ENCODE measurements around the gene SLC6A9.

SLC6A9 gene

DNA sequence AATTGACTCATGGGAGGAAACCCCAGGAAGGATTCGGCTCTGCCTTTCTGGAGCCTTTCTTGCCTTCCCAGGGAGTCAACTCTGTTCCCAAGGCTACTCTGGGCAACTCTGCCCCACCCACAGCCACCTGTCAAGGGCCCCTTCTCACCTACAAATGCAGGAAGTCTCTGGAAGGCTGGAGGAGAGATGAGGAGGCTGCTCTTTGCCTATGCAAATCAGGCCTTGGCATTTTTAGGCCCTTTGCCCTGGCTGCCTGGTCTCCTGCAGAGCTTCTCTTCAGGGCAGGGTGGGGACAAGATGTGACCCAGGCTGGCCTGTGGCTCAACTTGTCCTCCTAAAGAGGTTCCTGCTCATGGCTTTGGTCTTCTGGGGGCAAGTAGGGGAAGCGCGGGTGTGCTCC is 5.4 kb downstream of the SLC6A9 start:
- no peak for DNase-seq

DNA sequence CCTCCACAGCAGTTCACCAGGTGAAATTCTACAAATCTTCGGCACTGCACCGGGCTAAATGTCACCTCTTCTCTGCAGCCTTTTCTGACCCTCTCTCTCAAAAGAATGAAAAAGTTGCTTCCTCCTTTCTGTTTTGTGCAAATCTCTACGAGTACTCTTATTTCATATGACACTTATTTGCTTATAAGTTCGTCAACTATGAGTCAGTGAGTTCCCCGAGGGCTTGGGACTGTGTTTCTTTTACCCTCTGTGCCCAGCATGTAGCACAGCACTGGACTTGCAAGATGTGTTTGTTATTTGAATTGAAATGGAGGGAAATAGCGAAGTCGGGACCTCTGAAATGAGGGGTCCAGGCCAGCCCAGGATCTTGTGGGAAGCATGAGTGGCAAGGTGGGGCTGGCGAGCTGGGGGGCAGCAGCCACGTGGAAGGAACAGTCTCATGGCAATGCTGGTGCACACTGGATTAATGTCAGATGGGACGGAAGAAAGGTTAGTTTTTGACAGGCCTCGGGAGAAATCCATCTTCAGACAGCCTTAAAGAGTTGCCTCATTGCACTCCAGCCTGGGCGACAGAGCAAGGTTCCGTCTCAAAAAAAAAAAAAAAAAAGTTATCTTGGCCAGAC is 6.2 kb downstream of the SLC6A9 start:
- DNase-seq, result no peak

DNA sequence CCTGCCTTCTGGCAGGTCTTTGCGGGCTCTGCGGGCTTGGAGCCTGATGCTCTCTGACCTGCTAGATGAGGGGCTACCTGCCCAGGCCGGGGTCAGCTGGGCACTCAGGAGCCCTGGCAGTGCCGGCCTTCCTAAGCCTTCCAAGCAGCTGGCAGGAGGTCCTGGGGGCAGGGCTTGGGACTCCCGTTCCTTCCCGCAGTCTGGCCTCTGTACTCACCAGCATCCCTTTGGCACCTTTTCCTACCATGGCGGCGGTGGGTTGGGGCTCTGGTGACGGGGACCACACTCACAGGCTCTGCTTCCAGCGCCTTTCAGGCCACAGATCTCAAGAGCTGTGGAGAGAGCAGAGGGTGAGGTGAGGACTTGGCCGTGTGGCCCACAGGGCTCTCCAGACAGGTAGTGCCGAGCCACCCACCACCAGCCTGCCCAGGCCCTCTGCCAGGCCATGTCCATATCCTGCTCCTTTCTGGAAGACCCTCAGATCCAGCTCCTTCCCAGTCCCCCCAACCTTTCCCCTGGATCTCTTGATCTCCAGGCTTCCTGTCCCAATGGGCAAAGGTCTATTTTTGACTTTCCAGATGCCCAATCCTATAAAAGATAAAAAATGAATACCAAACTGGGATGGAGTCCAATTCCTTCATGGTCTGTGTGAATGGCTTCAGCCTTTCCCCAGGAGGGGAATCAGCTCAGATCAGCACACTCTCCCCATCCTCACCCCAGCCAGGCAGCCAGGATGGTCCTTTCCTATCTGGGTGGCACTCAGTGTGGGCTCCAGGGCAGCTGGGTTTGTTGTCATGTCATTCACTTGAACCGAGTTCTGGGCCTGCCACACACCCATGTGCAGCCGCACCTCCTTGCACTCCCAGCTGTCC is 7.0 kb downstream of the SLC6A9 start:
- DNase-seq, result no peak

DNA sequence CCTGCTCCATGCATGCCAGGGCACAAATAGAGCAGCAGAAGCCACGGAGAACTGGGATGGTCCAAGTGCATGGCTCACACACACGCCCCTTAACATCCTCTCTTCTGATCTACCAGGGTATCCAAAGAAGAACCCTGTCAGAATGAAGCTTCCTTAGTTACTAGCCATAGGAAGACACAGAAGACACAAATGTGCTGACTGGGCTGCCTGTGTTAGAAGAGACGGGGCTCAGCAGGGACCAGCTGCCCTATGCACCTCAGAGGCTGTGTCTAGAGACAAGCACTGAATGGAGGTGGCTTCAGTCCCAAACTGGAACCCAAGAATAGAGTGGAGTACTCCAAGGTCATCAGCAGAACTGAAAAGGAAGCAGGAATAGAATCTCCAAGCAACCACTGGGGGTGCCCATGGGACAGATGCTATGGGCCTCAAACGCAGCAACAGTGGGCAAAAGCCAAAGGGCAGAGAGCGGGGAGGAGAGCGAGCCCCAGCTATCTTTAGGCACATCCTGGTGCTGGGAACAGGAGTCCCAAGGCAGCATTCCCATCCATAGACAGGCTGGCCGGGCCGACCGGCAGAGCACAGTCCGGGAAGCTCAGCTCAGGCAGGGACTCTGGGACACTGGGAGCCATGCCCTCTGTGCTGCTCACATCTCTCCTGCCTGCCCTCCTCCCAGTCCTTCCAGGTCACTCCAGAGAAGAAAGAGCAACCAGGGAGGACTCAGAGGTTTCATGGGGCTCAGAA is 9.5 kb downstream of the SLC6A9 start:
- DNase-seq, result no peak

DNA sequence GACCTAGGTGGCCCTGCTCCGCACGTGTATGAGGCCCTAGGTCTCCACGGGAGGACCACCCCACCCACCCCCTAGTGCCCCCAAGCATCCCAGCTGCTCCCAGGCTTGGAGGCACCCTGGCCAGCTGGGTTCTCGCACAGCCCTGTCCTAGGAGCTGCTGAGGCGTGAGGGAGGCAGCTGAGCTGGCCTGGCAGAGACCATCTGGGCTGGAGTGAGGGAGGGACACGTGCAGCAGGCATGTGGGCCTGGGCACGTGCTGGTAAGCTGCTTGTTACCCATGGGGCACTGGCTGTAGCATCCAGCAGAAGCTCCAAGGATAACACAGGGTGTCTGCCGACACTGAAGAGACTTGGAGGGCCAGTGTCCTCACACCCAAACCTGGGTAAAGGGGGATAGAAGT is 10.1 kb downstream of the SLC6A9 start:
- DNase-seq, result no peak

DNA sequence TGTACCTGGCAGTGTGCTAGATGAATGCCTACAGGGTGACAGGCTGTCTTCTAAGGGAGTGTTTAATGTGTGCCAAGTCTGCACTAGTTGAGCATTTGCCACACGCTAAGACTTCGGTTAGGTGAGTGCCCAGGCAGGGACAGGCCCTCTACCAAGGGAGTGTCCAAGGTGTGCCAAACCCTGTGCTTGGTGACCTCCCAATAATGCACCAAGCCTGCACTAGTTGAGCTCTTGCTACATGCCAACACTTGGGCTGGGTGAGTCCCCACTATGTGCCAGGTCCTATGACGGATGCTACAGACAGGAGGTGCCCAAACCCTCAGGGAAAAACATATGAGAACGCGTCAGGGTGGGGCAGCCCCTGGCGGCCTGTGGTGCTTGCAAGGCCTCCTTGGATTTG is 10.8 kb downstream of the SLC6A9 start:
- DNase-seq, result peak; percentile 16

DNA sequence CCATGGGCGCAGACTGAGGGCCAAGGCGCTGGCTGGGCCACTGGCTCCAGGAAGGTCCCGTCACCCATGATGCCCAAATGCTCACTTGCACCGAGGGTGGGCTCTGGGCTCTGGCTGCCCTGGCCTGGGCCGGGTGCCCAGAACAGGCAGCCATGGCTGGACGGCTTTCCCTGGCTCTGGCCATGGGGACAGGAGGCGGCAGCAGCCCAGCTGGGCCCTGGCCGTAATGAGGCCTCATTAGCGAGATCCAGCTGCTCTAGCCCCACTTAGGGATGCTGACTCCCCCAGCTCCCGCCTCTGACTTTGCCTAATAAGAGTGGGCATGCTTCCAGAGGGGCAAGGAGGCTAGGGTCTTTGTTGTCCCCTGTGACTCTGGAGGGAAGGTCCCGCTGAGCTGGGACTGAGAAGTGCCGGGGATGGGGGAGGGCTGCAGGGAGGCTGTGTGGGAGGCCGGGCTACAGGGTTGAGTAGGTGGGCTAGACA is 11.8 kb downstream of the SLC6A9 start:
- DNase-seq, result peak; percentile 13

DNA sequence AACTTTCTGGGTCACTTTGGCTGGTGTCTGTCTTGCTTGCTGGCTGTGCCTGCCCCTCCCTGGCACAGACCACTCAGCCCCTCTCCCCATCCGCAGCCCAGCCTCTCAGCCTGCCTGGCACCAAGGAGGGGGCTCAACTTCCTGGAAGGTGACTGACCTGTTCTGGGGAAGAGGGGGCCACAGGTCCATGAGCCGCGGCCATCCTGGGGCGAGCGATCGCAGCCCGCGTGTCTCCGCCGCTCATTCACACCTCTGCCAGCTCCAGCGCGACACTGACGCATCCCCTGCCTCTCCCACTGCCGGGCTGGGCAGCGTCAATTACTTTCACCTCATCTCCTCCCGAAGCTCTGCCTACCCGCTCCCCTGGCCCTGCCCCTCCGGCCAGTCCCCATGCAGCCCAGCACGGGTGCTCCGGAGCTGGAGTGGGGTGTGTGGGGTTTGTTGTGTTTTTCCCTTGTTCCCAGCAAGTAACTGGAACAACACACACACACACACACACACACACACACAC is 14.3 kb downstream of the SLC6A9 start:
- DNase-seq, result peak; percentile 8

DNA sequence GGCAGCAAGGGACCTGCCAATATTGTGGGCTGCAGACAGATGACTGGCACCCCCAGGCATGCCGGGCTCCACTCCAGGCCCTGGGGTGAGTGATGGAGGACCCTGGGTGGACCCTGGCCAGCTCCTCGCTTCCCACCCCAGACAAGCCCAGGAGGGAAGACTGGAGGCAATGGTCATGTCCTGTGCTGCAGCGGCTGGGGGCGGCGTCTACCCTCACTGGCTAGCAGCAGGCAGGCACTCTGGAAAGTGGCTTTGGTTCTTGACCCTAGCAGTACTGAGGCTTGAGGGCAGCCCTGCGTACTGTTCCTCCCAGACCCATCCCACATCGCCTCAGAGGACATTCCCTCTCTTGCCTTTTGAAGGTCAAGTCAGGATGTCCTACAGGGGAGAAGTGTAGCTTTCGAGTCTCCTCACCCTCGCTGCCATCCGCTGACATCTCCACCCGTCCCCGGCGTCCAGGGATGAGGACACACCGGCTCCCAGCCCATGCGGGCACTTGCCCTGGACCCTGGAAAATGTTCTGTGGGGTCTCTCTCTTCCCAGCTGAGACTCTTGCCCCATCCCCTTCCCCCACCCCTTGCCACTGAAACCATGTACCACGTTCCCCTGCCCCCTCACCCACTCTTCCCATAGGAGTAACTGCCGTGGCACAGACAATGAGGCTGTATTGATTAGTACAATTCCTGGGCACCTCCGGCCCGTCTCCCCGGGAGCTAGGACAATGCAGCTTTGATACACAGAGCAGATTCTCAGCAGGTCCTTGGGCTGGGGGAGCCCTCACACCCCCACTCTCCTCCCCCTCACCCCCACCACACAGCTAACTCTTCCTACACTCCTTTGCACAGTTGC is 15.0 kb downstream of the SLC6A9 start:
- no peak for DNase-seq

DNA sequence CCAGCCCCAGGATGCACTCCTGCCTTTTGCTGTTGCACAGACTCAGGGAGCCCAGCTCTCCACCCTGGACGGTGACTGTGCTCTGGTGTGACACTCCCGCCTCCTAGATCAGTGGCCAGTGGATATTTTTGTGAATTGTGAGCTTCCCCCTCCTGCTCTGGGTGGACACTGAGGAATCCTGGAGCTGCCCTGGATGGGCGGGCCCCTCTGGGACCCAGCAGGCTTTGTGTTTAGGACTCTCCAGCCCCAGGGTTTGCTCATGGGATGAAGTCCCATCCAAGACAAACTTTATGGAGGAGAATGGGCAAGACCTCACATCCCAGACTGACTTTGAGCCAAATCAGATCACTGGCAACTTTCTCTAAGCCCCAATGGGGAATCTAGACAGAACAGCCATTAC is 16.1 kb downstream of the SLC6A9 start:
- no peak for DNase-seq

DNA sequence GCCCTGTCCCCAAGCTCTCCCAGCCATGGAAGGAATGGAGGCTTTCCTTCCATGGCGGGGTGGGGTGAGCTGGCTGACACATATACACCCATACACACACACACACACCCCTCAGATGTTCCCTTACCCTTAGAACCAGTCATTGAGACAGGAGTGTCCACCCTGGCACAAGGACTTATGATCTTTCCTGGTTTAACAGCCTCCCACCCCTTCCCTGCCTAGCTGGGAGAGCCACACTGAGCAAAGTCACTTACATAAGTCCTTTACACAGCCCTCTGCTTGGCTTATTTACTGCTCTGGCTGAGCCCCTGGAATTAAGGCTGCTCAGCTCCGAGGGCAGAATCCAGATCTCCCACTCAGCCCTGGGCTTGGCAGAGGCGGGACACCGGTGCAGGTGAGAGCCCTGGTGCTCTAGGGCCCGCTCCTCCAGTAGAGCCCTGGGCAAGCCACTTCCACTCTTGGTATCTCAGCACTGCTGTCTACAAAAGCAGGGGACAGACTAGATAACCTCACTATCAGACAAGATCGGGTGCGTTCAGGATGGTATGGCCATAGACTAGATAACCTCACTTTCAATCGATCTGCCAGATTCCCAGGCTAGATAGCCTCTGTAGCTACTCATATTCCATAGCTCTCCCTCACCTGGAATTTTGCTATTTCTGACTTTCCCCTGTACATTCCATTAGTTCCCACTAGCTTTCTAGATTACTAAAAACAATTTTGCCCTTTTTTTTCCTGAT is 16.7 kb downstream of the SLC6A9 start:
- no peak for DNase-seq

DNA sequence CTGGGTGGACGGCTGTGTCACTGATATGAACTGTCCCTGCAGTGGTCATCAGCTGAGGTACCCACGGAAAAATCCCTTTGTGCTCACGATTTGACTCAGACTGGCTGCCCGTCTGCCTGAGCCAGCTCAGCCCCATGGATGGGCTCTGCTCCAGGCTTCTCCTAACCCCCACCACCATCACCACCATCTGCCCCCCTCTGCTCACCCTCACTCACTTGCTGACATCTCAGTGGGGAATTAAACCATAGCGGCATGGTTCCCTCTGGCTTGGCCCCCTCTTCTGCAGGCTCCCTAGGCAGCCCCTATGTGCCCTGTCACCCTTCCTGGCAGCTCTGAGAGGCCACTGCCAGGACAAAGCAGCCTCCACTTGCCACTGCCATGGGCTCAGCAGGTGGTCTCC is 17.3 kb downstream of the SLC6A9 start:
- no peak for DNase-seq

DNA sequence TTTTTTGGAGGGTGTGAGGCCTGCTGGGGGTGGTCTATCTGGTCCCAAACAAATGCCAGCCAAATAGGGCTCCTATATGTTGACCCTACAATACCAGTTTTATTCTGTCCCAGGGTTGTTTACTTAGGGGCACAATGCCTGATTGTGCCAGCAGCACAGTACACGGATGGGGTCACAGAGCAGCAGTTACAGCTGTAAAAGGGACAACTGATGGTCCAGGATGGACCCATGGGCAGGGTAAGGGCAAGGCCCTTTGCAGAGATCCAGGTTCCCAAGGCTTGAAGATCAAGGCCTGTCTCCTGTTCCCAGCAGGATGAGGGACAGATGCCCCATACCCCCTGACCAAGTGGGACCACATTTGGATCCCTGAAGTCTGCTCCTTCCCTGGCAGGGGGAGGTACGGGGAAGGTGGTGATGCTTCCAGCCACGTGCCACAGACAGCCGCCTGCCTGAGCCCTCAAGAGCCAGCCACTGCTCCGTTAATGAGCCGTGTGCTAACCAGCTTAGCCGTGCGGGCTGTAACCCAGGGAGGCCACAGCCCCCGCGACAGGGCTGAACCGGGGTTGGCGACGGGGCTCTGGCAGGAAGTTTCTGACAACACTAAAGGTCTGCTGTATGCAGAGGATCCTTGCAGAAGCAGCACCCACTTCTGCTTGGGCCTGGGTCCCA is 18.2 kb downstream of the SLC6A9 start:
- DNase-seq, result no peak

DNA sequence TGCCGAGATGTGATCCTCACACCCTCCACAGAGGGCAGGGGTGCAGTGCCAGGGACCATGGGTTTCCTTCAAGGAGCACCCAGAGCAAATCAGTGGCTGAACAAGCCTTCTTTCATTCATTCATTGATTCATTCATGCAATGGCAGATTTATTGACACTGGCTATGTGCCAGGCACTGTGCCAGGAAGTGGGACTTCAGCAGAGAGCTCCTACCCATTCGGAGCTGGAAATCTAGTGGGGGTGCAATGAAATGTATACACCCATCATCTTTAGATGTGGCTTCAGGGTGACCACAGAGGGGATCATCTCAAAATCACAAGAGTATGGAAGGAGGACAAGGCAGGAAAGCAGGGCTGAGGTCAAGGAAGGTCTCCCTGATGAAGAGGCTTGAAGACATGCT is 18.9 kb downstream of the SLC6A9 start:
- DNase-seq, result no peak

DNA sequence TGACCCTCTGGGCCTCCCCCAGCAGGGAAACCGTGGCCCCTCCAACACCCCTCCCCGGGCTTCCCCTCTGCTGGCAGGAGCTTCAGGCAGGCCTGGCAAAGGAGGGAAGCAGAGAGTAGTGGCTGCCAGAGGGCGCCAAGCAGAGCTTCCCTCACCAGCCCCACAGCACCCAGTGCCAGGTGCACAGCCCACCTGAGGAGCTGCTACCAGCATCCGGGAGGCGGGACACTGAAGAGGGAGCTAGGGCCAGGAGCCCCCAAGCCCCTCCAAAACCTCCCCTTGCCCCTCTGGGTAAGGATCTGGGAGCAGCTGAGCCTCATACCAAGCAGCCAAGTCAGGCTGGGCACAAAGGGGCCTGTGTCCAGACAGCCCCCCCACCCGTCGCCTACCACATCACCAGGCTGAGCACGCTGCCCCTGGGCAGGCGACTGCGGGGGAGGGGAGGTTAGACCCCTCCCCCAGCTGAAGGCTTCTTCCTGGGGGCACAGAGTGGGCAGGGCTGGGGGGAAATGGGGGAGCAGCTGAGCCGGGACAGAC is 20.3 kb downstream of the SLC6A9 start:
- no peak for DNase-seq

DNA sequence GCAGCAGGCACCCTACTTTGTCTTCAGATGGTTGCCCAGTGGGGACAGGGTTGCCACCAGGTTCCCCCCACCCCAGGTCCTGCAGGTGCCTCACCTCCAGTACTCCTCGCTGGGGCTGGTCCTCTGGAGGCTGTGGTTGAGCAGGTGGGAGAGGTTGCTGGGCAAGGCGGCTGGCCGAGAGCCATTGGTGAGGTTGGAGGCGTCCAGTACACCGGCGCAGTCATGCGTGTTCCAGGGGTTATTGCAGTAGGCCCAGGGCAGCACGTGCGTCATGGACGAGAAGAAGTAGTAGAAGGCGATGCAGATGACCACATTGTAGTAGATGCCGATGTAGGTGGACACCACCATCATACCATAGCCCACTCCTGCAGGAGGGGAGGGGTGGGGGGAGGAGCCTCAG is 23.0 kb downstream of the SLC6A9 start:
- DNase-seq, result no peak

DNA sequence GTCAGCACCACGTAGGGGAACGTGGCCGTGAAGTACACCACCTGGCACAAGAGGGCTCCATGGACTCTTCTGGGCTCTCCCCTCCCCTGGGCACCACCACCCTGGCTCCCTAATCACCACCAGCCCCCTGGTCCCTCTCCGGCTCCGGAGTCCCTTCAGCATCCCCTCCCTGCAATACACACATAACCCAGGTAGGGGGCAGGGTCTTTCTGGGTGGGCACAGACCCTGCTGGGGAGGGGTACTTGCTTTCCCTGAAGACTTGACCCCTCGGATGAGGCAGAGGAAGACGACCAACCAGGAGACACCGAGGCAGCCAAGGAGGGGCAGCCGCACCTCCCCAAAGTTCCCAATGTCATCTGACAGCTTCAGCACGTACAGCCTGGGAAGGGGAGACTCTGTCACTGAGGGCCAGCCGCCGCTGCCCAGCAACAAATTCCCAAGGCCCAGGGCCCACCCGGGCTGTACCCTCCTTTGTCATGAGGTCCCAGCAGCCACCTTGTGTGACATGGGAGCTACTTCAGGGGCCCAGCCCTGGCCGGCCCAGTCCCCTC is 28.6 kb downstream of the SLC6A9 start:
- DNase-seq, result no peak

DNA sequence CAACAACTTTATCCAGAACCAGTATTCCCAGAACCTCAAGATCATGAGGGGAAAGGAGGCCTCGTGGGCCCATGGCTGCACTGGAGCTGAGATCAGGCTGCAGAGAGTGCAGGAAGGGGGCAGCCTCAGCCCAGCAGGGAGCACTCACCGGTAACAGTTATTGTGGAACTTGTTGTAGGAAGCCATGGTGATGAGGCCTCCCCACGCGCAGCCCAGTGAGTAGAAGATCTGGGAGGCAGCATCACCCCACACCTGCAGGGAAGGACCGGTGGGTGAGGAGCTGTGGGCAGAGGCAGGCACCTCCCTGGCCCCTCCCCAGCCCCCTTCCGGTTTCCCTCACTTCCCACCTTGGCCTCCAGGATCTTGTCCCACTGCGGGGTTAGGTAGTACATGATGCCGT is 29.1 kb downstream of the SLC6A9 start:
- no peak for DNase-seq

DNA sequence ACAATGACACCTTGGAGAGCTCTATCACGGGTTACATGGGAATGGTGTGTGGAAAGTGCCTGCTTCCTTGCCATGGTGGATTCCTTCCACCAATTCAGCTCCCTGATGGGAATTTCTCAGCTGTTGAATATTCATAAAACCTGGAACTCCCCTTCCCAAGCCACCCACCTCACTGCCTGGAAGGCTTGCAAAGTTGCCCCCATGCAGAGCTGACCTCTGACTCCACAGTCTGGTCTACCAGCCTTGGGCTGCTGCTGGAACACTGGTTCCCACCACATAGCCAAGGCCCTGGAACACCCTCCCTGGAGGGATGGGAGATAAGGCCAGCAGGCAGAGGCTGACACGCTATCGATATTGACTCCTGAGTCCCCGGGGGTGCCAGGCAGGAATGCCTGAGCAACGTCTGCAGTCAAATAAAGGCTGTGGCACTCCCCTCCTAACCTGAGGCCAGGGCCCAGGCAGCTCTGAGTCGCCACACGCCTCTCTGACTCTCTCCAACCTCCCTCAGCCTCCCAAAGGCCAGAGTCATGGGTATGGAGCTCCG is 31.1 kb downstream of the SLC6A9 start:
- no peak for DNase-seq

DNA sequence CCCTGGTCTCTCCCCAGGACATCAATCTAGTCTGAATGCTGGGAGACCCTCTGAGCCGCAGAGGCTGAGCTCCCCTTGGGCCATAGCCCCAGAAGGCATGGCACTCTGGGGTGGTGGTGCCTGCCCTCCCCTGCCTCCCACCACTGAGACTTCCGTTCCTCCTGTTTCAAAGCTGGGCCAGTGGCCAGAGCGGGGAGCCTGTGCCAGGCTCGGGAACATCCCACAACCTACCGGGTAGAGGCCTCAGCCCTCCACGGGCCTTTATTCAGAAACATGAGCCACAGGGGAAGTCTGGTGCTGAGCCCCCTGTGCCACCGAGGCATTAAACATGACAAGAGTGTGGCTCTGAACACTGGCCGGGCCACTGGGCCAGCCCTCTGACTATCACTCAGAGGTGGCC is 31.8 kb downstream of the SLC6A9 start:
- no peak for DNase-seq

All from left hindlimb (tissue), 1 donor.